HK-2 (cell line): ENCODE data around the gene KRT6B.
"Not testable (repeated sequence)": the region's sequence is repeated elsewhere in the genome, so short reads cannot be mapped to it uniquely, and the experiment has no call there.

Source experiments
- DNase-seq: peaks from one replicate; pipeline ENCODE4 v3.0.0-alpha.2; 2018; ENCODE audit not compliant: unreplicated experiment

Gene KRT6B

GRCh38 chr12:52469853-52470252 lies 17.9 kb upstream of the KRT6B start:
- no peak for DNase-seq

GRCh38 chr12:52464897-52465296 lies 13.0 kb upstream of the KRT6B start:
- no peak for DNase-seq

- no peak for DNase-seq
Observed at GRCh38 chr12:52461693-52462092, 9.7 kb upstream of the KRT6B start.

- no peak for DNase-seq
Observed at GRCh38 chr12:52458861-52459260, 6.9 kb upstream of the KRT6B start.

GRCh38 chr12:52455821-52456220 lies 3.9 kb upstream of the KRT6B start:
- DNase-seq: no peak

GRCh38 chr12:52454411-52455201 lies 2.7 kb upstream of the KRT6B start:
- no peak for DNase-seq

GRCh38 chr12:52448228-52448627 lies 3.7 kb downstream of the KRT6B start:
- no peak for DNase-seq

GRCh38 chr12:52447196-52447595 lies 4.8 kb downstream of the KRT6B start:
- not testable (repeated sequence) for DNase-seq

GRCh38 chr12:52446367-52447045 lies 5.4 kb downstream of the KRT6B start:
- no peak for DNase-seq

GRCh38 chr12:52445876-52446275 lies 6.1 kb downstream of the KRT6B start:
- DNase-seq: no peak

- no peak for DNase-seq
Observed at GRCh38 chr12:52444647-52445595, 7.0 kb downstream of the KRT6B start.

- no peak for DNase-seq
Observed at GRCh38 chr12:52443966-52444365, 8.0 kb downstream of the KRT6B start.

GRCh38 chr12:52442600-52443061 lies 9.3 kb downstream of the KRT6B start:
- peak; percentile 50 for DNase-seq

GRCh38 chr12:52441320-52441911 lies 10.5 kb downstream of the KRT6B start:
- DNase-seq: peak; percentile 1

- no peak for DNase-seq
Observed at GRCh38 chr12:52440821-52441319, 11.1 kb downstream of the KRT6B start.

- DNase-seq: no peak
Observed at GRCh38 chr12:52439845-52440244, 12.1 kb downstream of the KRT6B start.

- no peak for DNase-seq
Observed at GRCh38 chr12:52439420-52439819, 12.5 kb downstream of the KRT6B start.

- DNase-seq: no peak
Observed at GRCh38 chr12:52438305-52439301, 13.3 kb downstream of the KRT6B start.

GRCh38 chr12:52437508-52437907 lies 14.4 kb downstream of the KRT6B start:
- no peak for DNase-seq

- DNase-seq: no peak
Observed at GRCh38 chr12:52436828-52437474, 15.0 kb downstream of the KRT6B start.
